8988T (cell line): ENCODE results near the gene MTM1.

Source experiments
- DNase-seq: peaks from one replicate; pipeline ENCODE4 v3.0.0; 2011

MTM1 gene

DNA sequence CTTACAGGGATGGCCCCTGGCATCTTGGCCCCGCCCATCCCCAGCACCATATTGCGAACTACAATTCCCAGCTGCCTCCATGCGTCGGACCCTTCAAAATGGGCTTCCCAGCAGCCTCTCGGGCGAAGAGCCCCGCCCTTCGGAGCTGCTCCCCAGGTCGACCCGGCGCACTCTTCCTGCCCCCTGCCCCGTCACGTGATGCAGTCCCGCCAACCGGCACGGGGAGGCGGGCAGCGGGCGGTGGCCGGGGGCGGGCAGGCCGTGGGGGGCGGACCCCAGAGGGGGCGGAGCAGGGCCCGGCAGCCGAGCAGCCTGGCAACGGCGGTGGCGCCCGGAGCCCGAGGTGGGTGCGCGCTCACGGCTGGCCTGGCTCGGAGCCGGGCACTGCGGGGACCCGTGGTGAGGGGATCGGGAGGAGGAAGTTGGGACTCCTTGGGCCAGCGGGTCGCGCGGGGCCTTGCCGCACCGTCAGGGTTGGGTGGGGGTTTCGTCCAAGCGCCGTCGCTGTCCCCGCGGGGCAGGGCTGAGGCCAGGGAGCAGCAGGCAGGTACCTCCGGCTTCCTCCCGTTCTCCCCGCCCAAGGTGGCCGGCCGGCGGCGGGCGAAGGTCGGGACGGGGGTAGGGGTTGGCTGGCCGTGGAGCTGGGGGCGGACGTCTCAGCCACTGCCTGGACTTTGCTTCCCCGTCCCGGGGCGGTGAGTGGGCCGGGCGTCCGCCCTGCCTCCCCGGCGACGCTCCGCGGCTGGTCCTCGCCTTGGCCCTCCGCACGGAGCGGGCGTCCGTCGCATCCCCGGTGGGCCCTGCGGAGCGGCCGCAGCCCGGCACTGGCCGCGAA lies at the start of gene MTM1:
Gene MTM1, plus strand, starts transcription at position 302 of the 835 bp plus-strand sequence. CDS start 23,994 bp downstream, outside the sequence.
- DNase-seq, result peak; percentile 70

DNA sequence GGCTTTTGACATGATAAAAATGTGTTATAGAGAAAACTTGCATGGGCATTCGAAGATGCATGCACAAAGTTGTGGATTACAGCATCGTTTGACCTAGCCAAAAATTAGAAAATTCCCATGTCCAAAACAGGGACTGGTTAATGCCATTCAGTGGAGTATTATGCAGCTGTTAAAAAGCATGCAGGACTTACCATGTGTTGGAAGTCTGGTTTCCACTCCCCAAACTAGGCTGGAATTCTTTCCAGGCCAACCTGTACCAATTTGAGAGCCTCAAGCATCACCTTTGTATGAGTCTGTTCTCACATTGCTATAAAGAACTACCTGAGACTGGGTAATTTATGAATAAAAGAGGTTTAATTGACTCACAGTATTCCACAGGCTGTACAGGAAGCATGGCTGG lies 45.9 kb upstream of the MTM1 start:
- DNase-seq, result no peak

GRCh38 chrX:150525061-150525919 lies 43.1 kb upstream of the MTM1 start:
- DNase-seq, result no peak

GRCh38 chrX:150526692-150527091 lies 41.7 kb upstream of the MTM1 start:
- no peak for DNase-seq

DNA sequence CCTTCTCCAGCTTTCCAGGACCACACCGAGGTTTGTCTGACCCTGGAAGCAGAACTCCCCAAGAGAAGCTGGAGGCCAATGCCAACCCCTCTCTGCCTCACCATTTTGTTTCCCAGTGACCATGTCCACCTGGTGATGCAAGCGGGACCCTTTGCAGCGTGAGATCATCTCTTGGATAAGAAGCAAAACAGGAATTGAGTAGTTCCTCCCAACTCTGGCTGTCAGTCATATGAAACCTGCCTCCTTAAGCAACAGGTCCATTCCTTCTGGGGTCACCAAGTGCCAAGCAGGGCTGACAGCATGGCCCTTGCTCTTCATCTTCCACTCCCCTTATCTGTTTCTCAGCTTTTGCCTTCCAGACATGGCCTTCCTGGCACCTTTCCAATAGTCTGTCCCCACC lies 41.3 kb upstream of the MTM1 start:
- DNase-seq, result no peak

- no peak for DNase-seq
Observed at GRCh38 chrX:150529587-150529986, 38.8 kb upstream of the MTM1 start.

GRCh38 chrX:150530821-150531220 lies 37.6 kb upstream of the MTM1 start:
- DNase-seq, result no peak

DNA sequence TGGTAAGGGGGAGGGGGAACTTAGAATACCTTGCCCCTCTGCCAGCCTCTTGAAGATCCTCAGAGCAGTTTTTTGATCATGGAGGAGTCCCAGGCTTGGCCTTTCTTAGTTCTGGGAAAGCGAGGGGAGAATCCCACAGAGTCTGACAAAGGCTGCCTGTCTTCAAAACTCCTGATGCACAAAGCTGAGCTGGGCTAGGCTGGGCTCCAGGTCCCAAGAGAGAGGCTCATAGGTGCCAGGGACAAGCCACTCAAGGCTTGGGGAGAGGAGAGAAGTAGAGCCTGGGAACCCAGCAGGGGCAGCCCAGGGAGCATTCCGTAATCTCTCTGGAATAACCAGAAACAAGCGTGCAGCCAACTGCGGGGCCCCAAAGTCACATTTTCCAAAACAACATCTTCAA lies 37.0 kb upstream of the MTM1 start:
- no peak for DNase-seq

GRCh38 chrX:150533863-150534262 lies 34.6 kb upstream of the MTM1 start:
- no peak for DNase-seq

- DNase-seq, result no peak
Observed at GRCh38 chrX:150536455-150537116, 31.8 kb upstream of the MTM1 start.

- DNase-seq, result no peak
Observed at GRCh38 chrX:150537851-150538250, 30.6 kb upstream of the MTM1 start.

DNA sequence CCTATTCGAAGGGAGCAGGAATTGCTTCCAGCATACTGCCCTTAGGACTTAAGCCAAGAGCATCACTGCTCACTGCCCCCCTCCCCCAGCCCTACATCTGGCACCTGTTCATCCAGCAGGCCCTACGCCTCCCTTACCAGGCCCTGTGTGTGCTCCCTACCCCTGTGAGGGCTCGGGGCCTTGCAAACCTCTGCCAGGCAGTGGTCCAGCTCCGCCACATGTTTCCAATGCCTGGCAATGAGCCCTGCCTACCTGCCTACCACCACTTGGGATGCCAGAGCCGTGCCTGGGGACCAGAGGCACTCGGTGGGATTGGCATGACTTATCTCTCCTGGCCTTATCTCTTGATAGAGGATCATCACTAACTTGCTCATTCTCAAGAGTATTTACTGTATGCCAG lies 27.5 kb upstream of the MTM1 start:
- DNase-seq, result no peak

DNA sequence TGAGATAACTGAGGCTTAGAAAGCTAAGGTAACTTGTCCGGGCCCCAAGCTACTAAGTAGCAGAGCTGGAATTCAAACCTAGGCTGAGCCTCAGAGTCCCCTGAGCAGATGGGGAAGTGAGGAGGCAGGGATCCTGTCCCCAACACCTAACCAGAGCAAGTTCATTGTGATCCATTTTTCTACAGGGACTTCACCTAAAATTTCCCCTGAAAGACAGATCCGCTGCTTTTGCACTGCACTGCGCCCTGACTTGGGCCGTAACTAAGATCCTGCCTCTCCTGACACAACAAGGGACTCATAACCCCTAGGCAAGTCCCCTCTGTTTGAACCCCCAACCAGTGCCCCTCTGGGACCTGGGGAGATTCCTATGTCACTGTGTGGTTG lies 25.6 kb upstream of the MTM1 start:
- no peak for DNase-seq

- DNase-seq, result no peak
Observed at GRCh38 chrX:150543230-150544155, 24.9 kb upstream of the MTM1 start.

- DNase-seq, result peak; percentile 47
Observed at GRCh38 chrX:150544222-150544787, 24.1 kb upstream of the MTM1 start.

DNA sequence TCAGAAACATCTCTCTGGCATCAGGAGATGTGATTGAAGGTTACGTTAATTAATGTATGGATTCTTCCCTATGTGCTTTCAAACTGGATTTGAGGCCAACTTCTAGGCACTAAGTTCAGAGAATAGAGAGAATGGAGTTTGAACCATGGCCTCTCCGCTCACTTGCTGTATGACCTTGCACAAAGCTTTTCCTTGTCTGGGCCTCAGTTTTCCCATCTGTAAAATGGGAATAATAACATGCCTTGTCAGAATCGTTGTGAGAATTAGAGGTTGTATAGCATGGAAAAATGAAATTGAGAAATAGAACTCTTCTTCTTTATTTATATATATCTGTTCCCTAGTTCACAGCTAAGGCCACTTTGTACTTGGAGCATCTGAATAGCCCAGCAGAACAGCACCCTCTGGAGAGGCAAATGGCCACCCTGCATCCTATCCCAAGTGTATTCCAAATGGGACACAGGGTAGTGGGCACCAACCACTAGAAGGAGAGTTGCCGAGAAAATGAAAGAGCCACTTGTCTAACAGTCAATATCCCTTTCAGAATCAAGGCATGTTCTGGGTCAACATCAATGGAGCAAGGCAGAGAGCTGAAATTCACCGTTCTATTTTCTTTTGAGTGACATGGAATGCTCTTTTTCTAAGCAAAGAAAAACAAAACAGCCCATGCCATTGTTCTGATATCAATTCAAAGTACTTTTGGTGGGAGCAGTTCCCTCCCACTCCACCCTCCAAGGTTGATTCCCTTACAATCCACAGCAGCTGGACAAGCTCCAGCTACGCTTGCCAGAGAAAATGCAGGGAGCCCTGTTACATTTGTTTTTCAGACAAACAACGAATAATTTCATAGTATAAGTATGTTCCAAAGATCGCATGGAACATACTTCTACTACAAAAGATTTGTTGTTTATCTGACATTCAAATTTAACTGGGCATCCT lies 23.3 kb upstream of the MTM1 start:
- DNase-seq, result no peak

DNA sequence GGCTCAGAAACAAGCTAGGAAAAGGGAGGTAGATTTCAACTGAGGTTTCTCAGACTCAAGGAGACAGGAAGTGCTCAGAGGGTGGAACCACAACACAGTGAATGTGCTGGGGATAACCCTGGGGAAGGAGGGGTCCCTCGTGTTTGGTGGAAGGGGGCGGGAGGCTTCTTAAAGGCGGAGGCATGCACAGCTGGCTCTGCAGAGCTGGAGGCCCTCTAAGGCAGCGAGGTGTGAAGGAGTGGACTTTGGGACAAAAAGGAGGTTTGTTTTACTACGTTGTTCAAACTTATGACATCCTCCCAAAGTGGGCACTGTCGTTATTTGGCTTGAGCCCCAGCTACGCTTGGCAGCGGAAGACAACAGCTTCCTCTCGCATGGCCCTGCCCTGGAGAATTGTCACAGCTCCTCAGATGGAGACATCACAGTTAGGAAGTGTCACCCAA lies 21.7 kb upstream of the MTM1 start:
- no peak for DNase-seq

GRCh38 chrX:150547375-150548115 lies 20.9 kb upstream of the MTM1 start:
- no peak for DNase-seq

DNA sequence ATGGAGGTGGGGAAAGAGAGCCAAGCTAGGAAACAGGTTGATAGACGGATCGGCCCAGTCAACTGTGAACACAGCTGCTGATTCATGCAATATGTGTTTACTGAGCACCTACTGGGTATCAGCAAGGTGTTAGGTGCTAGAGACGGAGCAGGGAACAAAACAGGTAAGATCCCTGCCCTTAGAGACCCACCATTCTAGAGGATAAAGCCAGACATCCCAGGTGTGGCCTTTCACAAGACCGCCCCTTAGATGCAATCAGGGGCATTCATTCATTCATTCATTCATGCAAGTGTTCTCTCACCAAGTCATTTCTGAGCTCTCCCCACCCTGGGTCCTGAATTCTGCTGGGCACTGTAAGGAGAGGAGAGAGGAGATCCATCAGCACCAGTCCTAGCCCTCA lies 20.2 kb upstream of the MTM1 start:
- DNase-seq, result no peak

DNA sequence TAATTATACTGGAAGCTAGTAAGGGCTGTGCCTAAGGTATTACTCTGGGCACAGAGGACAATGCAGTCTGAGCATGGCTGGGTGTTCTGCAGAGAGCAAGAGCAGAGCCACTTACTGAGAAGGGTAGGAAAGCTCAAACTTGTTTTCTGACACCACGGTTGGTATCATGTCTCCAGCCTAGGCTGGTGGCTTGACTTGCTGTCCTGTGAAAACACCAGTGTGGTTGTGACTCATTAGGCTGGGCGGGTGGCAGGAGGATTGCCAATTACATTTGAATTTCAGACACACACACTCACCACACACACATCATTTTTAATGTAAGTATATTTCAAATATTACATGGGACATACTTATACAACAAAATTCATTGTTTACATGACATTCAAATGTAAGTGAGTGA lies 19.7 kb upstream of the MTM1 start:
- DNase-seq, result no peak
